SU-DHL-6 (cell line): Measurements from ENCODE around the gene KCND3.

Source experiments
- EZH2phosphoT487 ChIP-seq: fragments of 200-600 bp; sonication (generic), shearing (Covaris generic); conservative IDR thresholded peaks from 2 replicates; pipeline ENCODE4 v1.6.1; 2018; ENCODE audit warnings: mild to moderate bottlenecking, antibody characterized with exemption, low read length, moderate library complexity, mixed read lengths
- TF ChIP-seq, protein P1 (sequence below): fragments of 200-600 bp; sonication (generic); IDR thresholded peaks from one replicate; pipeline ENCODE4 v1.5.1; 2017; ENCODE audit warnings: antibody characterized with exemption, mild to moderate bottlenecking, low read length, moderate library complexity; ENCODE audit not compliant: insufficient read depth, poor library complexity, severe bottlenecking

DNA sequence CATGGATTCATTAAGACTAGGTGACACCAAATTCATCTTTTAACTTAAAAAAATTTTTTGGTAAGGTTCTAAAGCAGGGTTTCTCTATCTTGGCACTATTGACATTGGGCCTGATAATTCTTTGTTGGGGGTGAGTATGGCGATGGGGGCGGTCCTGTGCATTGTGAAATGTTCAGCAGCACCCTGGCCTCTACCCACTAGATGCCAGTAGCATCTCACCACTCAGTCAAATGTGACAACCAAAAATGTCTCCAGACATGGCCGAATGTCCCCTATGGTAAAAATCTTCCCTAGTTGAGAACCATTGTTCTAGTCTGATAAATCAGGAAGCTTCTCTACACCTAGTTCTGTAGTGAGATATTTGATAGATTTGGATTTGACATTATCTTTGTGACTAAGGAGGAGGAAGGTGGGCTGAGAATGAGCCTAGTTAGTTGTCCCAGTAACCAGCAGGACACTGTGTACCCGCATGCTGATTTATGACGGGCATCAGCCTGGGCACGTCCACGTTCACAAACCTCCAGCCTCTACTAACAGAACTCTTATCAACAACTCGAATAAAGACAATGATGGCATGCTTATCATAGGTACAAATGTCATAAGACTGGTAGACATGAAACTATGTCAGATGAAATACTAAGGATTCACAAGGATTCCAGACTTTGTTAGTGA, 104.6 kb downstream of the KCND3 start:
- TF ChIP-seq, protein P1, sequence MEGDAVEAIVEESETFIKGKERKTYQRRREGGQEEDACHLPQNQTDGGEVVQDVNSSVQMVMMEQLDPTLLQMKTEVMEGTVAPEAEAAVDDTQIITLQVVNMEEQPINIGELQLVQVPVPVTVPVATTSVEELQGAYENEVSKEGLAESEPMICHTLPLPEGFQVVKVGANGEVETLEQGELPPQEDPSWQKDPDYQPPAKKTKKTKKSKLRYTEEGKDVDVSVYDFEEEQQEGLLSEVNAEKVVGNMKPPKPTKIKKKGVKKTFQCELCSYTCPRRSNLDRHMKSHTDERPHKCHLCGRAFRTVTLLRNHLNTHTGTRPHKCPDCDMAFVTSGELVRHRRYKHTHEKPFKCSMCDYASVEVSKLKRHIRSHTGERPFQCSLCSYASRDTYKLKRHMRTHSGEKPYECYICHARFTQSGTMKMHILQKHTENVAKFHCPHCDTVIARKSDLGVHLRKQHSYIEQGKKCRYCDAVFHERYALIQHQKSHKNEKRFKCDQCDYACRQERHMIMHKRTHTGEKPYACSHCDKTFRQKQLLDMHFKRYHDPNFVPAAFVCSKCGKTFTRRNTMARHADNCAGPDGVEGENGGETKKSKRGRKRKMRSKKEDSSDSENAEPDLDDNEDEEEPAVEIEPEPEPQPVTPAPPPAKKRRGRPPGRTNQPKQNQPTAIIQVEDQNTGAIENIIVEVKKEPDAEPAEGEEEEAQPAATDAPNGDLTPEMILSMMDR, result no peak
- TF ChIP-seq EZH2phosphoT487, result no peak
